Stimulated activated CD4-positive, alpha-beta T cell treated with anti-CD3 and anti-CD28 coated beads, Interleukin-4, amount 100 ng/mL, for 48 hours (primary cell): Measurements from ENCODE around the gene FANK1.
"Not testable (repeated sequence)": the region's sequence is repeated elsewhere in the genome, so short reads cannot be mapped to it uniquely, and the experiment has no call there.

ENCODE experiments used
- DNase-seq, 2 donors: peaks; one replicate each; pipeline ENCODE4 v3.0.0-alpha.2; 2020; ENCODE audit warnings: low read depth in 2 of 2

FANK1 gene

GRCh38 chr10:125928928-125929585 lies 32.7 kb downstream of the FANK1 start:
- no peak for DNase-seq

- DNase-seq = no peak
Observed at GRCh38 chr10:125929618-125930017, 33.3 kb downstream of the FANK1 start.

GRCh38 chr10:125933693-125934092 lies 37.3 kb downstream of the FANK1 start:
- DNase-seq = no peak

- DNase-seq = no peak
Observed at GRCh38 chr10:125936331-125936730, 40.0 kb downstream of the FANK1 start.

GRCh38 chr10:125940515-125940914 lies 44.2 kb downstream of the FANK1 start:
- no peak for DNase-seq

GRCh38 chr10:125951290-125951689 lies 54.9 kb downstream of the FANK1 start:
- DNase-seq = no peak

GRCh38 chr10:125953778-125954385 lies 57.5 kb downstream of the FANK1 start:
- no peak for DNase-seq

GRCh38 chr10:125955766-125956165 lies 59.4 kb downstream of the FANK1 start:
- DNase-seq = no peak

GRCh38 chr10:125961743-125962142 lies 65.4 kb downstream of the FANK1 start:
- DNase-seq = no peak

GRCh38 chr10:125962200-125962599 lies 65.8 kb downstream of the FANK1 start:
- no peak for DNase-seq

GRCh38 chr10:125964558-125964957 lies 68.2 kb downstream of the FANK1 start:
- DNase-seq = no peak

- DNase-seq = no peak
Observed at GRCh38 chr10:125967533-125967932, 71.2 kb downstream of the FANK1 start.

- not testable (repeated sequence) for DNase-seq
Observed at GRCh38 chr10:125970077-125970630, 73.8 kb downstream of the FANK1 start.

- no peak for DNase-seq
Observed at GRCh38 chr10:125976960-125977605, 80.7 kb downstream of the FANK1 start.

- no peak for DNase-seq
Observed at GRCh38 chr10:125979976-125980375, 83.6 kb downstream of the FANK1 start.

- DNase-seq = no peak
Observed at GRCh38 chr10:125980521-125981035, 84.2 kb downstream of the FANK1 start.

- peak in 1 of 2 donors; percentile 4 for DNase-seq
Observed at GRCh38 chr10:125982260-125982948, 86.0 kb downstream of the FANK1 start.

GRCh38 chr10:125983161-125983560 lies 86.8 kb downstream of the FANK1 start:
- no peak for DNase-seq

GRCh38 chr10:125983656-125984055 lies 87.3 kb downstream of the FANK1 start:
- DNase-seq = no peak

GRCh38 chr10:125984346-125984745 lies 88.0 kb downstream of the FANK1 start:
- no peak for DNase-seq

GRCh38 chr10:125984865-125985495 lies 88.6 kb downstream of the FANK1 start:
- no peak for DNase-seq
